Suprapubic skin (tissue), 4 donors: ENCODE results near the gene TSPAN15.

Source experiments
- EP300 ChIP-seq: sonication (generic); formaldehyde crosslinking; IDR thresholded peaks from one replicate; pipeline ENCODE4 v1.6.1; 2017; ENCODE audit warnings: antibody characterized with exemption
- POLR2AphosphoS5 ChIP-seq, 3 donors: sonication (generic); formaldehyde crosslinking; IDR thresholded peaks; one replicate each; pipeline ENCODE4 v1.6.1; 2017; ENCODE audit warnings: antibody characterized with exemption in 3 of 3
- TF ChIP-seq, protein P1 (sequence below), 2 donors: fragments of 200-600 bp in 1 of 2; fragments of 450-650 bp in 1 of 2; sonication (generic) in 1 of 2; IDR thresholded peaks; one replicate each; pipeline ENCODE4 v1.5.1; 2016 to 2019; ENCODE audit warnings: antibody characterized with exemption in 2 of 2, mild to moderate bottlenecking in 1 of 2, moderate library complexity in 1 of 2

DNA sequence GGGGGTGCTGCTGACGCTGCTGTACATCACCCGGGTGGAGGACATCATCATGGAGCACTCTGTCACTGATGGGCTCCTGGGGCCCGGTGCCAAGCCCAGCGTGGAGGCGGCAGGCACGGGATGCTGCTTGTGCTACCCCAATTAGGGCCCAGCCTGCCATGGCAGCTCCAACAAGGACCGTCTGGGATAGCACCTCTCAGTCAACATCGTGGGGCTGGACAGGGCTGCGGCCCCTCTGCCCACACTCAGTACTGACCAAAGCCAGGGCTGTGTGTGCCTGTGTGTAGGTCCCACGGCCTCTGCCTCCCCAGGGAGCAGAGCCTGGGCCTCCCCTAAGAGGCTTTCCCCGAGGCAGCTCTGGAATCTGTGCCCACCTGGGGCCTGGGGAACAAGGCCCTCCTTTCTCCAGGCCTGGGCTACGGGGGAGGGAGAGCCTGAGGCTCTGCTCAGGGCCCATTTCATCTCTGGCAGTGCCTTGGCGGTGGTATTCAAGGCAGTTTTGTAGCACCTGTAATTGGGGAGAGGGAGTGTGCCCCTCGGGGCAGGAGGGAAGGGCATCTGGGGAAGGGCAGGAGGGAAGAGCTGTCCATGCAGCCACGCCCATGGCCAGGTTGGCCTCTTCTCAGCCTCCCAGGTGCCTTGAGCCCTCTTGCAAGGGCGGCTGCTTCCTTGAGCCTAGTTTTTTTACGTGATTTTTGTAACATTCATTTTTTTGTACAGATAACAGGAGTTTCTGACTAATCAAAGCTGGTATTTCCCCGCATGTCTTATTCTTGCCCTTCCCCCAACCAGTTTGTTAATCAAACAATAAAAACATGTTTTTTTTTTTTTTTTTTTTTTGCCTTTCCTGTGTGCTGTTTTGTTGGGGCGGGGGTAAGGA lies 55.8 kb downstream of the TSPAN15 start:
- TF ChIP-seq, protein P1, sequence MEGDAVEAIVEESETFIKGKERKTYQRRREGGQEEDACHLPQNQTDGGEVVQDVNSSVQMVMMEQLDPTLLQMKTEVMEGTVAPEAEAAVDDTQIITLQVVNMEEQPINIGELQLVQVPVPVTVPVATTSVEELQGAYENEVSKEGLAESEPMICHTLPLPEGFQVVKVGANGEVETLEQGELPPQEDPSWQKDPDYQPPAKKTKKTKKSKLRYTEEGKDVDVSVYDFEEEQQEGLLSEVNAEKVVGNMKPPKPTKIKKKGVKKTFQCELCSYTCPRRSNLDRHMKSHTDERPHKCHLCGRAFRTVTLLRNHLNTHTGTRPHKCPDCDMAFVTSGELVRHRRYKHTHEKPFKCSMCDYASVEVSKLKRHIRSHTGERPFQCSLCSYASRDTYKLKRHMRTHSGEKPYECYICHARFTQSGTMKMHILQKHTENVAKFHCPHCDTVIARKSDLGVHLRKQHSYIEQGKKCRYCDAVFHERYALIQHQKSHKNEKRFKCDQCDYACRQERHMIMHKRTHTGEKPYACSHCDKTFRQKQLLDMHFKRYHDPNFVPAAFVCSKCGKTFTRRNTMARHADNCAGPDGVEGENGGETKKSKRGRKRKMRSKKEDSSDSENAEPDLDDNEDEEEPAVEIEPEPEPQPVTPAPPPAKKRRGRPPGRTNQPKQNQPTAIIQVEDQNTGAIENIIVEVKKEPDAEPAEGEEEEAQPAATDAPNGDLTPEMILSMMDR (IDR thresholded peaks at IDR 0.05): no peak
- TF ChIP-seq POLR2AphosphoS5 (IDR thresholded peaks at IDR 0.05) (no peak), EP300 (no peak)
